CD8-positive, alpha-beta memory T cell (primary cell): ENCODE measurements around the gene PTPN14. TPM values are rescaled to one million over a fixed set of nuclear protein-coding genes. Genes with fewer than 3 reads are reported as not detected.

Experiments used
- CTCF ChIA-PET: fragments of 350-600 bp; sonication (Branson Sonifier 250); formaldehyde crosslinking; loops from one replicate; lab custom pipeline; 2021; ENCODE audit warnings: antibody characterized with exemption; lab: Charles Lee
- POLR2A ChIA-PET: fragments of 350-600 bp; sonication (Branson Sonifier 250); formaldehyde crosslinking; loops from one replicate; lab custom pipeline; 2021; ENCODE audit warnings: antibody characterized with exemption; lab: Charles Lee
- DNase-seq, 5 donors: peaks; one replicate each; pipeline versions ENCODE4 v3.0.0 to v3.0.0-alpha.2; 2020 to 2022; ENCODE audit warnings: mixed read lengths in 1 of 5
- H3K27ac ChIP-seq: one replicate; pipeline ENCODE4 v1.7.0; 2013; ENCODE audit warnings: low read depth, mild to moderate bottlenecking, low read length, moderate library complexity
- H3K27me3 ChIP-seq: 2 replicates; pipeline ENCODE4 v1.7.0; 2013; ENCODE audit warnings: low read length, mild to moderate bottlenecking; ENCODE audit not compliant: insufficient read depth, poor library complexity, severe bottlenecking
- H3K36me3 ChIP-seq: 2 replicates; pipeline ENCODE4 v1.7.0; 2013; ENCODE audit warnings: mild to moderate bottlenecking, low read length, moderate library complexity; ENCODE audit not compliant: insufficient read depth
- H3K4me1 ChIP-seq: 2 replicates; pipeline ENCODE4 v1.7.0; 2013; ENCODE audit warnings: mild to moderate bottlenecking, low read length, moderate library complexity; ENCODE audit not compliant: insufficient read depth
- H3K4me3 ChIP-seq: 2 replicates; pipeline ENCODE4 v1.7.0; 2013; ENCODE audit warnings: mild to moderate bottlenecking, low read length
- H3K9me3 ChIP-seq: 2 replicates; pipeline ENCODE4 v1.7.0; 2013; ENCODE audit warnings: mild to moderate bottlenecking, low read length
- H3K27ac Mint-ChIP-seq, 8 donors: one replicate each; pipeline ENCODE4 v1.8.0; 2020 to 2021; ENCODE audit warnings: mixed read lengths in 8 of 8, mild to moderate bottlenecking in 6 of 8, inconsistent platforms in 3 of 8, moderate library complexity in 3 of 8
- H3K27me3 Mint-ChIP-seq, 2 donors: one replicate each; pipeline ENCODE4 v1.8.0; 2020 to 2021; ENCODE audit warnings: mixed read lengths in 2 of 2, mild to moderate bottlenecking in 1 of 2, moderate library complexity in 1 of 2
- H3K36me3 Mint-ChIP-seq, 3 donors: one replicate each; pipeline ENCODE4 v1.8.0; 2020 to 2021; ENCODE audit warnings: mixed read lengths in 3 of 3, inconsistent platforms in 1 of 3, mild to moderate bottlenecking in 1 of 3
- H3K4me1 Mint-ChIP-seq, 3 donors: one replicate each; pipeline ENCODE4 v1.8.0; 2020 to 2021; ENCODE audit warnings: mixed read lengths in 3 of 3, inconsistent platforms in 1 of 3, mild to moderate bottlenecking in 1 of 3
- H3K4me3 Mint-ChIP-seq, 7 donors: one replicate each; pipeline ENCODE4 v1.8.0; 2020 to 2021; ENCODE audit warnings: mixed read lengths in 7 of 7, mild to moderate bottlenecking in 6 of 7, moderate library complexity in 4 of 7, inconsistent platforms in 2 of 7
- H3K9me3 Mint-ChIP-seq, 5 donors: one replicate each; pipeline ENCODE4 v1.8.0; 2020 to 2022; ENCODE audit warnings: mixed read lengths in 5 of 5, mild to moderate bottlenecking in 3 of 5, moderate library complexity in 2 of 5, inconsistent platforms in 1 of 5
- polyA plus RNA-seq: library from polyadenylated mRNA; unstranded; fragments of 300-500 nt; fragmentation: Illumina TruSeq; gene quantifications from one replicate; pipeline ENCODE4 v1.2.3, GENCODE V29; 2021
- total RNA-seq, 2 experiments: library from RNA; stranded (reverse); gene quantifications; one replicate each; pipeline ENCODE4 v1.2.3, GENCODE V29; 2021

PTPN14 gene
- total and polyA plus RNA-seq, 3 experiments from 2014 or later: 0.70 to 0.91 (median 0.79) TPM

GRCh38 chr1:214566158-214567104 is 15.0 kb upstream of the PTPN14 start:
- H3K27ac ChIP-seq: no peak overlapping the region
- H3K27me3 ChIP-seq: no peaks in the 10 kb centered on the region
- Mint-ChIP-seq H3K9me3 (peaks cover 0 to 3% (median 0%) of the 10 kb centered on the region in 5 donors), H3K27me3 (peaks cover 7 to 34% of the 10 kb centered on the region in 2 donors), H3K36me3 (no peaks in the 10 kb centered on the region), H3K27ac (no peak overlapping the region), H3K4me1 (no peaks in the 10 kb centered on the region), H3K4me3 (no peak overlapping the region)
- ChIA-PET CTCF (no interaction called here), POLR2A (no interaction called here)
- no peak overlapping the region for H3K4me3 ChIP-seq
- H3K36me3 ChIP-seq: no peaks in the 10 kb centered on the region
- H3K4me1 ChIP-seq: no peaks in the 10 kb centered on the region
- DNase-seq: no peak
- no peaks in the 10 kb centered on the region for H3K9me3 ChIP-seq

GRCh38 chr1:214565310-214565709 is 13.9 kb upstream of the PTPN14 start:
- no peaks in the 10 kb centered on the region for H3K36me3 Mint-ChIP-seq
- peaks cover 0 to 3% (median 0%) of the 10 kb centered on the region in 5 donors for H3K9me3 Mint-ChIP-seq
- H3K4me1 Mint-ChIP-seq: no peaks in the 10 kb centered on the region

GRCh38 chr1:214563881-214564280 is 12.5 kb upstream of the PTPN14 start:
- Mint-ChIP-seq H3K9me3 (peaks cover 0 to 3% (median 0%) of the 10 kb centered on the region in 5 donors), H3K4me3 (no peak overlapping the region), H3K27ac (no peak overlapping the region), H3K4me1 (no peaks in the 10 kb centered on the region), H3K36me3 (no peaks in the 10 kb centered on the region), H3K27me3 (peaks cover 11 to 42% of the 10 kb centered on the region in 2 donors)
- ChIA-PET POLR2A (no interaction called here), CTCF (no interaction called here)
- no peak for DNase-seq
- no peaks in the 10 kb centered on the region for H3K9me3 ChIP-seq
- no peaks in the 10 kb centered on the region for H3K4me1 ChIP-seq
- no peak overlapping the region for H3K4me3 ChIP-seq
- H3K27me3 ChIP-seq: no peaks in the 10 kb centered on the region
- H3K27ac ChIP-seq: no peak overlapping the region
- no peaks in the 10 kb centered on the region for H3K36me3 ChIP-seq

More at GRCh38 chr1:214565310-214565709, 13.9 kb upstream of the PTPN14 start:
- Histone ChIP-seq H3K36me3 (no peaks in the 10 kb centered on the region), H3K27ac (no peak overlapping the region), H3K27me3 (no peaks in the 10 kb centered on the region), H3K9me3 (no peaks in the 10 kb centered on the region), H3K4me1 (no peaks in the 10 kb centered on the region), H3K4me3 (no peak overlapping the region)
- H3K27me3 Mint-ChIP-seq: peaks cover 10 to 41% of the 10 kb centered on the region in 2 donors
- ChIA-PET POLR2A (no interaction called here), CTCF (no interaction called here)
- H3K4me3 Mint-ChIP-seq: no peak overlapping the region
- peak overlapping the region in 1 of 8 donors; percentile 2 for H3K27ac Mint-ChIP-seq
- DNase-seq: no peak

- H3K9me3 Mint-ChIP-seq: peaks cover 0 to 3% (median 0%) of the 10 kb centered on the region in 5 donors
- no peak overlapping the region for H3K27ac ChIP-seq
- no peaks in the 10 kb centered on the region for H3K9me3 ChIP-seq
- H3K4me1 Mint-ChIP-seq: no peaks in the 10 kb centered on the region
- POLR2A ChIA-PET: no interaction called here
- H3K36me3 ChIP-seq: no peaks in the 10 kb centered on the region
- H3K4me3 ChIP-seq: no peak overlapping the region
- peaks cover 4% of the 10 kb centered on the region for H3K27me3 ChIP-seq
- no peaks in the 10 kb centered on the region for H3K4me1 ChIP-seq
- peaks cover 14 to 48% of the 10 kb centered on the region in 2 donors for H3K27me3 Mint-ChIP-seq
- no peak overlapping the region for H3K27ac Mint-ChIP-seq
- no peak overlapping the region for H3K4me3 Mint-ChIP-seq
- CTCF ChIA-PET: no interaction called here
- no peak for DNase-seq
- H3K36me3 Mint-ChIP-seq: no peaks in the 10 kb centered on the region
Observed at GRCh38 chr1:214557952-214558735, 6.7 kb upstream of the PTPN14 start.

GRCh38 chr1:214553142-214553710 is 1.8 kb upstream of the PTPN14 start:
- Histone ChIP-seq H3K27me3 (peaks cover 13% of the 10 kb centered on the region), H3K36me3 (no peaks in the 10 kb centered on the region), H3K9me3 (no peaks in the 10 kb centered on the region), H3K4me1 (no peaks in the 10 kb centered on the region), H3K27ac (no peak overlapping the region), H3K4me3 (no peak overlapping the region)
- H3K27ac Mint-ChIP-seq: no peak overlapping the region
- no peak overlapping the region for H3K4me3 Mint-ChIP-seq
- H3K36me3 Mint-ChIP-seq: no peaks in the 10 kb centered on the region
- DNase-seq: no peak
- ChIA-PET CTCF (no interaction called here), POLR2A (no interaction called here)
- no peaks in the 10 kb centered on the region for H3K9me3 Mint-ChIP-seq
- peaks cover 0 to 5% (median 3%) of the 10 kb centered on the region in 3 donors for H3K4me1 Mint-ChIP-seq
- peaks cover 17 to 50% of the 10 kb centered on the region in 2 donors for H3K27me3 Mint-ChIP-seq

GRCh38 chr1:214552174-214552608 is 789 bp upstream of the PTPN14 start:
- H3K27ac Mint-ChIP-seq: no peak overlapping the region
- H3K9me3 Mint-ChIP-seq: no peaks in the 10 kb centered on the region
- no peak for DNase-seq
- Histone ChIP-seq H3K36me3 (no peaks in the 10 kb centered on the region), H3K4me1 (no peaks in the 10 kb centered on the region), H3K27me3 (peaks cover 20% of the 10 kb centered on the region), H3K27ac (no peak overlapping the region), H3K4me3 (no peak overlapping the region), H3K9me3 (no peaks in the 10 kb centered on the region)
- peaks cover 0 to 5% (median 3%) of the 10 kb centered on the region in 3 donors for H3K4me1 Mint-ChIP-seq
- ChIA-PET CTCF (no interaction called here), POLR2A (no interaction called here)
- peaks cover 16 to 50% of the 10 kb centered on the region in 2 donors for H3K27me3 Mint-ChIP-seq
- no peaks in the 10 kb centered on the region for H3K36me3 Mint-ChIP-seq
- peak overlapping the region in 4 of 7 donors; percentile 24 to 67 (median 44) for H3K4me3 Mint-ChIP-seq

GRCh38 chr1:214550857-214551435 is 456 bp downstream of the PTPN14 start:
- H3K36me3 ChIP-seq: no peaks in the 10 kb centered on the region
- CTCF ChIA-PET: no interaction called here

More at GRCh38 chr1:214550857-214551435, 456 bp downstream of the PTPN14 start:
- DNase-seq: no peak
- H3K27ac ChIP-seq: no peak overlapping the region
- no peaks in the 10 kb centered on the region for H3K9me3 ChIP-seq
- peak overlapping the region in 1 of 7 donors; percentile 41 for H3K4me3 Mint-ChIP-seq
- H3K27me3 ChIP-seq: peaks cover 21% of the 10 kb centered on the region
- H3K4me1 ChIP-seq: no peaks in the 10 kb centered on the region
- no peak overlapping the region for H3K27ac Mint-ChIP-seq
- H3K4me3 ChIP-seq: no peak overlapping the region
- H3K4me1 Mint-ChIP-seq: peaks cover 0 to 5% (median 3%) of the 10 kb centered on the region in 3 donors
- POLR2A ChIA-PET: no interaction called here
- H3K36me3 Mint-ChIP-seq: no peaks in the 10 kb centered on the region
- H3K9me3 Mint-ChIP-seq: no peaks in the 10 kb centered on the region
- peaks cover 16 to 46% of the 10 kb centered on the region in 2 donors for H3K27me3 Mint-ChIP-seq
